Measurements from ENCODE around the gene ABCC3.

The ABCC3 gene

GRCh38 chr17:50605429-50605828 lies 29.3 kb upstream of the ABCC3 start:
- peak; percentile 64 for DNase-seq

GRCh38 chr17:50607522-50608175 lies 27.0 kb upstream of the ABCC3 start:
- no peak for DNase-seq

- no peak for DNase-seq
Measured at GRCh38 chr17:50608700-50609379, 25.8 kb upstream of the ABCC3 start.

- DNase-seq: no peak
Measured at GRCh38 chr17:50609380-50610074, 25.2 kb upstream of the ABCC3 start.

GRCh38 chr17:50611634-50612033 lies 23.0 kb upstream of the ABCC3 start:
- no peak for DNase-seq

- no peak for DNase-seq
Measured at GRCh38 chr17:50612281-50612680, 22.4 kb upstream of the ABCC3 start.

GRCh38 chr17:50613007-50613992 lies 21.4 kb upstream of the ABCC3 start:
- DNase-seq: no peak

- DNase-seq: no peak
Measured at GRCh38 chr17:50614471-50615051, 20.1 kb upstream of the ABCC3 start.

GRCh38 chr17:50615828-50616227 lies 18.9 kb upstream of the ABCC3 start:
- DNase-seq: no peak

GRCh38 chr17:50618300-50618699 lies 16.4 kb upstream of the ABCC3 start:
- DNase-seq: peak; percentile 28

- DNase-seq: no peak
Measured at GRCh38 chr17:50618941-50619340, 15.7 kb upstream of the ABCC3 start.

- no peak for DNase-seq
Measured at GRCh38 chr17:50619489-50619888, 15.2 kb upstream of the ABCC3 start.

- no peak for DNase-seq
Measured at GRCh38 chr17:50620237-50620636, 14.4 kb upstream of the ABCC3 start.

- DNase-seq: no peak
Measured at GRCh38 chr17:50620858-50621257, 13.8 kb upstream of the ABCC3 start.

GRCh38 chr17:50621574-50622031 lies 13.1 kb upstream of the ABCC3 start:
- no peak for DNase-seq

- DNase-seq: no peak
Measured at GRCh38 chr17:50624321-50624934, 10.3 kb upstream of the ABCC3 start.

- DNase-seq: no peak
Measured at GRCh38 chr17:50625032-50625871, 9.4 kb upstream of the ABCC3 start.

- peak; percentile 72 for DNase-seq
Measured at GRCh38 chr17:50626037-50626574, 8.6 kb upstream of the ABCC3 start.

GRCh38 chr17:50627036-50627781 lies 7.5 kb upstream of the ABCC3 start:
- DNase-seq: no peak

Data from fibroblast of upper back skin (primary cell).